NCI-H187 (cell line): ENCODE data around the gene RBX1.
A peak's percentile ranks its signal among the peaks of the same experiment; 100 is the strongest.

Experiments
- DNase-seq, 2 experiments: peaks; one replicate each; lab custom pipeline; 2025; lab: John Stamatoyannopoulos, UW

RBX1 gene

DNA sequence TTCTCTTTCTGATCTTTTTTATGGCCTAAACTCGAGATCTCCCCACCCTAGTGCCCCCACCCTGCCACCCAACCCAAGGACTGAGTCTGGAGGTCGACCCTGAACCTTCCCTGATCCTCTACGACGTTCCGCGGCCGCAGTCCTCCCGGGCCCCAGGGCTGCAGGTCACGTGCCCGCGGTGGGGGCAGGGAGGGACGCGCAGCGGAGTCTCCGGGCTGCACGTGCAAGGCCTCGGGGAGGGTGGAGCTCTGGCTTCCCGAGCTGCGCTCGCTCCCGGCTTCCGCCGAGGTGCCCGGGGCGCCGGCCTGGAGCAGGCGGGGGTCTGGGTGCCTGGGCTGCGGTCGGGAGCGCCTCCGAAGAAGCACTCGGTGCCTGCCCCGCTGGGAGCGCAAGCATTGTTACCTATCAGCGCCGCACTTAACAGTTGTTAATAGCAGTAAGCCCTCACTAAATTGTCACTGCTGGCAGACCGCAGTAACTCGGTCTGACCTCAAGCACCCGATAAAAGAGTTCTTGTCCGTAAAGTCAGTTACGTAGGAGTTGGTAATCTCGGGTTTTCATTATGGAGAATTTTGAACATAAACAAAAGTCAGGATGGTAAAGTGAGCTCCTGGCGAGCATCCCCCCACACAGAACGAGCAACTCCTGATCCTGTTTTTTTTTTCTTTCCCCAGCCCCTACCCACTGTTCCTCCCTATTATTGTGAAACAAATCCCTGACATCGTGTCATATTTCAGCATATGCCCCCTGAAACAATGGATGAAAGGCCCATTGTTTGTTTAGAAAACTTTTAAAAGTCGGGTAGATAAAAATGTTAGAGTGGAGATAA, 71.5 kb downstream of the RBX1 start:
- DNase-seq, result peak; percentile 12 to 76
